ENCODE data around the gene GPRIN1. TPM values are rescaled to one million over a fixed set of nuclear protein-coding genes. Genes with fewer than 3 reads are reported as not detected.

The GPRIN1 gene
- total RNA-seq (0.27 and 0.63 TPM in 2 replicates), polyA plus RNA-seq (0.79 TPM in 2 replicates)

GRCh38 chr5:176609724-176610434, at the start of gene GPRIN1:
Gene GPRIN1, minus strand, starts transcription at chr5:176610156. Its CDS starts 10,322 bp downstream, at chr5:176599834.
- Histone ChIP-seq H3K36me3 (no peaks in the 10 kb centered on the region), H3K9me3 (ENCODE audit: low read depth) (no peaks in the 10 kb centered on the region), H3K4me1 (ENCODE audit: low read depth) (peaks cover 7% of the 10 kb centered on the region), H3K27me3 (peaks cover 16% of the 10 kb centered on the region), H3K4me3 (peak within 1 kb of the TSS; percentile 45), H3K27ac (no peak within 1 kb of the TSS)
- TF ChIP-seq, protein P1, sequence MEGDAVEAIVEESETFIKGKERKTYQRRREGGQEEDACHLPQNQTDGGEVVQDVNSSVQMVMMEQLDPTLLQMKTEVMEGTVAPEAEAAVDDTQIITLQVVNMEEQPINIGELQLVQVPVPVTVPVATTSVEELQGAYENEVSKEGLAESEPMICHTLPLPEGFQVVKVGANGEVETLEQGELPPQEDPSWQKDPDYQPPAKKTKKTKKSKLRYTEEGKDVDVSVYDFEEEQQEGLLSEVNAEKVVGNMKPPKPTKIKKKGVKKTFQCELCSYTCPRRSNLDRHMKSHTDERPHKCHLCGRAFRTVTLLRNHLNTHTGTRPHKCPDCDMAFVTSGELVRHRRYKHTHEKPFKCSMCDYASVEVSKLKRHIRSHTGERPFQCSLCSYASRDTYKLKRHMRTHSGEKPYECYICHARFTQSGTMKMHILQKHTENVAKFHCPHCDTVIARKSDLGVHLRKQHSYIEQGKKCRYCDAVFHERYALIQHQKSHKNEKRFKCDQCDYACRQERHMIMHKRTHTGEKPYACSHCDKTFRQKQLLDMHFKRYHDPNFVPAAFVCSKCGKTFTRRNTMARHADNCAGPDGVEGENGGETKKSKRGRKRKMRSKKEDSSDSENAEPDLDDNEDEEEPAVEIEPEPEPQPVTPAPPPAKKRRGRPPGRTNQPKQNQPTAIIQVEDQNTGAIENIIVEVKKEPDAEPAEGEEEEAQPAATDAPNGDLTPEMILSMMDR (IDR thresholded peaks at IDR 0.05; ENCODE audit: low read depth, low read length) = peak; percentile 24
- DNase-seq (ENCODE audit: low read depth in 1 of 2, low spot score in 1 of 2) = peak; percentile 60 to 93

GRCh38 chr5:176659512-176659839, 49.5 kb upstream of the GPRIN1 start:
- H3K27me3 ChIP-seq = no peaks in the 10 kb centered on the region
- H3K4me1 ChIP-seq (ENCODE audit: low read depth) = no peaks in the 10 kb centered on the region
- no peaks in the 10 kb centered on the region for H3K36me3 ChIP-seq
- H3K4me3 ChIP-seq = no peak overlapping the region
- DNase-seq (ENCODE audit: low read depth in 1 of 2, low spot score in 1 of 2) = no peak
- H3K27ac ChIP-seq = no peak overlapping the region
- no peaks in the 10 kb centered on the region for H3K9me3 ChIP-seq (ENCODE audit: low read depth)
- TF ChIP-seq, protein P1 (IDR thresholded peaks at IDR 0.05; ENCODE audit: low read depth, low read length) = no peak

- H3K9me3 ChIP-seq (ENCODE audit: low read depth) = no peaks in the 10 kb centered on the region
- H3K27ac ChIP-seq = no peak overlapping the region
- no peak overlapping the region for H3K4me3 ChIP-seq
- peak in 1 of 2 donors; percentile 47 for DNase-seq (ENCODE audit: low read depth in 1 of 2, low spot score in 1 of 2)
- H3K36me3 ChIP-seq = no peaks in the 10 kb centered on the region
- H3K4me1 ChIP-seq (ENCODE audit: low read depth) = no peaks in the 10 kb centered on the region
- TF ChIP-seq, protein P1 (IDR thresholded peaks at IDR 0.05; ENCODE audit: low read depth, low read length) = no peak
- no peaks in the 10 kb centered on the region for H3K27me3 ChIP-seq
Observed at GRCh38 chr5:176658817-176659511, 49.0 kb upstream of the GPRIN1 start.

DNA sequence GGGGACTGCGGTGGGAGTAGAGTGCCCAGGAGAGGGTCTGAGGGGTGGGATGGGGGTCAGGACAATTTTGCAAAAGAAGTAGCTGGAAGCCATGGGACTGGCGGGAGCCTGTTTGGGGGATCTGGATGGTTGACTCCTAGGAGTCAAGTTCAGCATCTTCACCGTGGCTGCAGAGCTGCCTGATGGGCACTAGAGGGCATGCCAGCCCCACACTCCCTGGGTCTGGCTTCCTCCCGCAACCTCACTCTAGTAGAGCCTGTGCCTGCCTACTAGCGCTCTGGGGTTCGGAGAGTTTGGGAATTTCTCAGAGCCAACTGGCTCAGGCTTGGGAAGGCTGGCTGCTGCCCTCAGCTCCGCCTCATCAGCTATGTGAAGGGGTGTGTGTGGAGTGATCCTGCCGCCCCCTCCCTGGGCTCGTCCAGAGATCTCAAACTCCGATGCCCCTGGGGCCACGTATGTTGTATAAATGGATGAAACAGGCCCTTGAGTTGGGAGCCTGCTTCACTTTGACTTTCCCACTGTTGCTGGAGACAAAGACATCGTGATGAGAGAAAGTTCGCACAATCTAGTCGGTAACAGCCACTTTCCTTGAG, 48.1 kb upstream of the GPRIN1 start:
- DNase-seq (ENCODE audit: low read depth in 1 of 2, low spot score in 1 of 2) = peak; percentile 79 to 84
- no peaks in the 10 kb centered on the region for H3K9me3 ChIP-seq (ENCODE audit: low read depth)
- no peak overlapping the region for H3K4me3 ChIP-seq
- peaks cover 5% of the 10 kb centered on the region for H3K36me3 ChIP-seq
- H3K27ac ChIP-seq = no peak overlapping the region
- H3K27me3 ChIP-seq = no peaks in the 10 kb centered on the region
- TF ChIP-seq, protein P1 (IDR thresholded peaks at IDR 0.05; ENCODE audit: low read depth, low read length) = peak; percentile 93
- H3K4me1 ChIP-seq (ENCODE audit: low read depth) = no peaks in the 10 kb centered on the region

GRCh38 chr5:176656467-176656990, 46.6 kb upstream of the GPRIN1 start:
- TF ChIP-seq, protein P1 (IDR thresholded peaks at IDR 0.05; ENCODE audit: low read depth, low read length) = no peak

More at GRCh38 chr5:176656467-176656990, 46.6 kb upstream of the GPRIN1 start:
- Histone ChIP-seq H3K9me3 (ENCODE audit: low read depth) (no peaks in the 10 kb centered on the region), H3K4me1 (ENCODE audit: low read depth) (no peaks in the 10 kb centered on the region), H3K4me3 (no peak overlapping the region), H3K36me3 (peaks cover 7% of the 10 kb centered on the region), H3K27me3 (no peaks in the 10 kb centered on the region), H3K27ac (no peak overlapping the region)
- DNase-seq (ENCODE audit: low read depth in 1 of 2, low spot score in 1 of 2) = no peak
